ENCODE results near the gene LAMA5. TPM values are rescaled to one million over a fixed set of nuclear protein-coding genes. Genes with fewer than 3 reads are reported as not detected.

The LAMA5 gene
- total and polyA plus RNA-seq, 7 donors, result 1.8 to 409 (median 56.5) TPM

- no peak for DNase-seq
- 85 to 90% methylated on average over 37 of the region's 37 CpGs for WGBS, 2 donors
- Histone ChIP-seq H3K27ac (peak overlapping the region in 1 of 4 donors; percentile 2), H3K36me3 (peaks cover 75 to 99% (median 92%) of the 10 kb centered on the region in 4 donors), H3K4me3 (no peak overlapping the region), H3K4me1 (no peaks in the 10 kb centered on the region), H3K9me3 (no peaks in the 10 kb centered on the region), H3K27me3 (no peaks in the 10 kb centered on the region)
- TF ChIP-seq EP300 (IDR thresholded peaks at IDR 0.05) (no peak), POLR2A (IDR thresholded peaks at IDR 0.05) (no peak), POLR2AphosphoS5 (IDR thresholded peaks at IDR 0.05) (no peak), CTCF (IDR thresholded peaks at IDR 0.05) (no peak)
- intact Hi-C loops (cut with DNase I), result no loop called here
Observed at GRCh38 chr20:62333820-62334595, 33.1 kb downstream of the LAMA5 start.

- DNase-seq, result no peak
- H3K27me3 ChIP-seq, result no peaks in the 10 kb centered on the region
- TF ChIP-seq EP300 (IDR thresholded peaks at IDR 0.05) (no peak), POLR2AphosphoS5 (IDR thresholded peaks at IDR 0.05) (no peak), POLR2A (IDR thresholded peaks at IDR 0.05) (no peak), CTCF (IDR thresholded peaks at IDR 0.05) (no peak)
- H3K36me3 ChIP-seq, result peaks cover 75 to 100% (median 95%) of the 10 kb centered on the region in 4 donors
- intact Hi-C loops (cut with DNase I), result no loop called here
- H3K4me1 ChIP-seq, result no peaks in the 10 kb centered on the region
- H3K4me3 ChIP-seq, result no peak overlapping the region
- 89 to 94% methylated on average over 34 of the region's 34 CpGs for WGBS, 2 donors
- H3K9me3 ChIP-seq, result no peaks in the 10 kb centered on the region
- peak overlapping the region in 1 of 4 donors; percentile 2 for H3K27ac ChIP-seq
Observed at GRCh38 chr20:62332989-62333819, 33.9 kb downstream of the LAMA5 start.

GRCh38 chr20:62332421-62332820 lies 34.7 kb downstream of the LAMA5 start:
- DNase-seq, result no peak
- 78 to 88% methylated on average over 16 of the region's 16 CpGs for WGBS, 2 donors
- no peaks in the 10 kb centered on the region for H3K4me1 ChIP-seq
- TF ChIP-seq CTCF (IDR thresholded peaks at IDR 0.05) (no peak), POLR2AphosphoS5 (IDR thresholded peaks at IDR 0.05) (no peak), POLR2A (IDR thresholded peaks at IDR 0.05) (no peak), EP300 (IDR thresholded peaks at IDR 0.05) (no peak)
- no peak overlapping the region for H3K4me3 ChIP-seq
- no peaks in the 10 kb centered on the region for H3K9me3 ChIP-seq
- H3K27ac ChIP-seq, result no peak overlapping the region
- intact Hi-C loops (cut with DNase I), result no loop called here
- no peaks in the 10 kb centered on the region for H3K27me3 ChIP-seq
- H3K36me3 ChIP-seq, result peaks cover 68 to 100% (median 95%) of the 10 kb centered on the region in 4 donors

- DNase-seq, result no peak
- no peaks in the 10 kb centered on the region for H3K9me3 ChIP-seq
- no peak overlapping the region for H3K4me3 ChIP-seq
- intact Hi-C loops (cut with DNase I), result no loop called here
- TF ChIP-seq EP300 (IDR thresholded peaks at IDR 0.05) (no peak), POLR2AphosphoS5 (IDR thresholded peaks at IDR 0.05) (no peak), POLR2A (IDR thresholded peaks at IDR 0.05) (no peak), CTCF (IDR thresholded peaks at IDR 0.05) (no peak)
- H3K4me1 ChIP-seq, result no peaks in the 10 kb centered on the region
- H3K36me3 ChIP-seq, result peaks cover 71 to 100% (median 95%) of the 10 kb centered on the region in 4 donors
- WGBS, 2 donors, result 94% methylated on average over 19 of the region's 19 CpGs
- H3K27ac ChIP-seq, result peak overlapping the region in 2 of 4 donors; percentile 4 to 7
- H3K27me3 ChIP-seq, result no peaks in the 10 kb centered on the region
Observed at GRCh38 chr20:62331347-62331746, 35.8 kb downstream of the LAMA5 start.

Data from sigmoid colon (tissue), 7 donors.